Adrenal gland (tissue), 5 donors: ENCODE measurements around the gene MRPS25.

ENCODE experiments used
- CTCF ChIP-seq, 6 experiments: fragments of 450-650 bp in 4 of 6; fragments of 200-600 bp in 2 of 6; sonication (generic) in 1 of 6; IDR thresholded peaks; 1 replicate in 5 of 6; 2 replicates in 1 of 6; pipeline versions ENCODE4 v1.5.1 to v1.8.0; 2016 to 2021; ENCODE audit warnings: antibody characterized with exemption in 6 of 6, mild to moderate bottlenecking in 2 of 6, moderate library complexity in 1 of 6
- POLR2A ChIP-seq, 2 donors: fragments of 450-650 bp; IDR thresholded peaks; one replicate each; pipeline ENCODE4 v1.6.1; 2017; ENCODE audit warnings: antibody characterized with exemption in 2 of 2, mild to moderate bottlenecking in 2 of 2, moderate library complexity in 1 of 2
- donor health status: DM: no; HTN: no; CAD: no.

- no peak for TF ChIP-seq CTCF (IDR thresholded peaks at IDR 0.05)
- TF ChIP-seq POLR2A (IDR thresholded peaks at IDR 0.05) = no peak
Measured at GRCh38 chr3:15110206-15110605, 45.1 kb upstream of the MRPS25 start.
